Endometrium (tissue), 2 donors: ENCODE measurements around the gene GMDS.

Experiments used
- FAIRE-seq: peaks from 2 replicates; lab custom pipeline; 2012; peaks lifted over from hg19 to GRCh38; lab: Jason Lieb, UNC
- donor health status: control.
- donor health status: control.

Gene GMDS

GRCh38 chr6:2245103-2245876 lies at the start of gene GMDS:
TSS of gene GMDS (minus strand) at chr6:2245605.
- FAIRE-seq: no peak

DNA sequence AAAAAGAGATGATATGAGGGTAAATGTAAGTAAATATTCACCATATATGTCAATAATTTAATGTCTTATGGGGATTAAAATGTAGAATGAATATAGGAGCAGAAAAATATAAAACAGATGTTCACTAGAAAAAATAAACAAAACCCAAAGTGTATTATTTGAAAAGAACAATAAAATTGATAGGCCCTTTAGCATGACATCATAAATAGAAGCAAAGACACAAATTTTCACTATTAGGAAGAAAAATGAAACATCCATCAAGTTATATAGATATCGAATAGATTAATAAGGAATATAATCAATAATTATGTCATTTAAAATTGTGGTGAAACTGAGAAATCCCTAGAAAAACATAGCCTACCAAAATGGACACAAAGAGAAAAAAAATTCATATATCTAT lies 40.1 kb upstream of the GMDS start:
- FAIRE-seq: no peak

DNA sequence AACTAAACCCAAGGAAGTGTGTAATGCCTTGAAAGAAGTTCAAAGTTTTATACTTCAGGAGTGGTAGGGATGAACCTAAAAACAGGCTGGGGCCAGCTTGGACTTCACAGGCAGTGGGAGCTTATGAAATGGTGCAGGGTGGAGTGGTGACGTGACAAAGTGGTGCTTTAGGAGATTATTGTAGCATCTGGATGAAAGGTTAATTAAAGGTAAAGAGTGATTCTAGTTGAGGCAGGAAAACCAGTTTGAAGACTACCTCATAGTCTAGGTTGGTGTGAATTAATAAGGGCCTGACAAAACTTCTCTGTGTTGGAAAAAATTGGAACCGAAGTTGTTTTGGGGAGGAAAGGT lies 30.5 kb upstream of the GMDS start:
- FAIRE-seq: no peak

DNA sequence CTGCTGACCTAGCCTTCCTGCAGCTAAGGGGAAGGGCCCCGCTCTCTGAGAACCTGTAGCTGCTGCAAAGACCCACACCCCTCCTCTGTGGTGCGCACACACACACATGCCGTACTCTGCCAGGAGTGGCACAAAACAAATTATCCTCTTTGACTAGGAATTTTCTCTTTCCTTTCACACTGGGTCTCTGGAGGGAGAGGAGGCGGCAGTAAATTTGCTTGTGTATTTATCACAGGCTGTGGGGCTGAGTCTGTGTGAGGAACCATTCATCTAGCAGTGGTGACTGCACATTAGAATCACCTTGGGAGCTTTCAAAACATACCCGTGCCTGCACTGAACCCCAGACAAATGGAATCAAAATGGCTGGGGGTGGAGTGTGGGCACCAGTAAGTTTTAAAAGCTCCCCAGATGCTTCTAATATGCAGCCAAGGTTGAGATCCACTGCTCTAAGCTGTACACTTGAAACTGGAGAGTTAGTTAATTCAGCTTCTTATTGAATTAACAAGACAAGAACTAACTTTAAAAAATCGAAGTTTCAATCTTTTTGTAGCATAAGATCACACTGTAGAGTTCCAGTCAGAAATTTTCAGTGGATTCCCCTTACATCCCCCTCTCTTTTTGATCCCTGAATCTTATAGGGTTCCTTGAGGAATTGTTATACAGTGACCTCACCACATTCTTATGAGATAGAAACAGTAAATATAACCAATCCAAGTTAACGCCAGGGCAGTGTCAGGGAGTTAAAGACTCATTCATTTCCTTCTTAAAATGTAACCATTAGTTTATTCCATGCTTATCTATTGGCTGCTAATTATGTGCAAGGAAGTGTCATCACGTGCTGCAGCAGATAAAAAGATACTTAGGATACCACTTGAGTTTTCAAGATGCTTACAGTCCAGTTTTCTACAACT lies 29.8 kb upstream of the GMDS start:
- FAIRE-seq: no peak

DNA sequence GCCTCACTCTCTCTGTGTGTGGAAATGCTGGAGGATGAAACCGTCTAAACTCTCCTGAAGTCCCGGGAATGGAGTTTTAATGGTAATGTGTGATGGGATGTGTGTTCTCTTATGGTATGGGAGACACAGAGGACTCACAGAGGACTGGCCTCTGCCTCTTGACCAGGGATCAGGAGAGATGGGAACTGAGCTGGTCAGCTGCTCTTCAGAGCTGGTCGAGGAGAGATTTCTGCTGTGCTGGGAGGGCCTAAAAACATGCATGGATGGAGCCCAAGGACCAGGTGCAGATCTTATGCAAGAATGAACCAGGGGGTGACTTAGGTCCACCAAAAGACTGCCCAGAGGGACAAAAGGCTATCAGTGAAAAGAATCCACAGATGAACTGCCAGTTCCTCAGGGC lies 27.3 kb upstream of the GMDS start:
- FAIRE-seq: no peak

- FAIRE-seq: no peak
These were observed 24.6 kb upstream of the GMDS start for GRCh38 chr6:2270054-2270453.

DNA sequence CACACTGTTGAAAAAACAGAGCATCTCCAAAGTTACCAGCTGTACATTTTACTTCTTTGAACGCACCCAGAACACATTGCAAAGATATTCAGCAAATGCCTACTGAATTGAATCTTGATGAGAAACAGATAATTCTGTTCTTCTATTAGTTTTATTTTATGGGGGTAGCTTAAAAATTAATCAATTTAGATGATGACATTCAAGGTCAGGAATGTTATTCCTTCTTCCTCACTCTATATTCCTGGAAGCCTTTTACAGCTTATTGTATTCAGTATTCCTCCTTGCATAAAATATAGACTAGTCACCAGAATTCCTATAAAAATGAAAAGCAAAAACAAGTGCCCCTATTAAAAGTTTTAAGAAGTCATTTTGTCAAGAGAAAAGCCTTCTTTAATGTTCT lies 21.4 kb upstream of the GMDS start:
- FAIRE-seq: no peak

DNA sequence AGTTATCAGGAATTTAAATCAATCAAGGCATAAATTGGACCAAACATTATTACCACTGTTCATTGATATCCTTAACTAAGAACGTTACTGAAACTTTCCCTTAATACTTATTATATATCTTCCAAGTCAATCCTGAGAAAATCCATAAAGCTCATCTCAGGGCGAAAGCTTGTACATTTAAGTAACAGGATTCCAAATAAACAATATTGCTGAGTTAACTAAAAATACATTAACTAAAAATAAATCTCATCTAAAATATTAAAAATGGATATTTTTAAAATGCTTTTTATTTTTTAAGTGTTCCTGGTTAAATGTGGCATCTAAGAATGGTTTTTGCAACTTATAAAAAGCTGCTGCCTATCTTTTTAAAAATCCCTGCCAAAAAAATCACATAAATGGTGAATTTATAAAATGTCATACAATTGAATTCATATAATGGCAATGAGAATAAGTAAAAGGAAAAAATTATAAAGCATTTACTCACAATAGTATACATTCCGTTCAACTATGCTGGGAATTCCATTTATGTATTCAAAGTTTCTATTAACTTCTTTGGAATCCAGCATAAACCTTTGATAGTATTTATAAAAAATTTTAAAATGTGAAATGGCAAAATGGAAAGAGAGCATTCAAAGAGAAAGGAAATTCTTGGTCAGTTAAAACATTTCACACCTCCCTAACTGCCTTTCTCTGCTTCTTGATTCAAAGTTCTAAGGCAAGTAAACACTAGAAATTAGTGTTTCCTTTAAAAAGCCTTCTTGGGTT lies 20.8 kb upstream of the GMDS start:
- no peak for FAIRE-seq

DNA sequence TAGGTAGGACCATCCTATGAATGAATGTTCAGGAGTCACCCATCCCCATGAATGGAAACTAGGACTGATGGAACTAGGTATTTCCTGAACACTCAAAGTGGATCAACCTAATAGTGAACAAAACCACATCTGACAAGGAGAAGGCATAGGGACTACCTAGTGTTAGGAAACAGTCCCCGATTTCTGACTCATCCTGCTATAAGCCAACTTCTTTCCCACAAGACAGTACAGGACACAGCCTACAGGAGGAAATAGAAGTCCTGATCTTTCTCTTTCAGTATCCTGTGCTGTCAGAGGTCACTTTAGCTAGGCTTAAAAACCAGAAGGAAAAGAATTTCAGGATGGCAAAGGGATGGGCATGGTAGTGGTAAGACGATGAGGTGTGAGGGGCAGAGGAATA lies 19.5 kb upstream of the GMDS start:
- FAIRE-seq: no peak

DNA sequence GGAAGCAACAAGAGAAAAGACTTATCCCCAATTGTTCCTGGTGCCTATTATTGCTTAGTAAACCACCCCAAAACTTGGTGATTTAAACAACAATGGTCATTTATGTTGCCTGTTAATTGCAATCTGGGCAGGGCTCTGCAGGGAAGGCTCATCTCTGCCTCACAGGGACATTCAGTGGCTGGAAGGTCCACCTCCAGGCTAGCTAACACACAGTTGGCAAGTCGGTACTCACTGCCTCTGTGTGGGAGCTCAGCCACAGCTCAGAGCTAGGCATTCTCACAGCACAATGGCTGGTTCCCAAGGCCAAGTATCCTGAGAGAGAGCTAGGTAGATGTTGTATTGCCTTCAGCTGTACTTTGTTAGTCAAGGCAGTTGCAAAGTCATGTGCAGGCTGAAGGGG lies 18.5 kb upstream of the GMDS start:
- no peak for FAIRE-seq

DNA sequence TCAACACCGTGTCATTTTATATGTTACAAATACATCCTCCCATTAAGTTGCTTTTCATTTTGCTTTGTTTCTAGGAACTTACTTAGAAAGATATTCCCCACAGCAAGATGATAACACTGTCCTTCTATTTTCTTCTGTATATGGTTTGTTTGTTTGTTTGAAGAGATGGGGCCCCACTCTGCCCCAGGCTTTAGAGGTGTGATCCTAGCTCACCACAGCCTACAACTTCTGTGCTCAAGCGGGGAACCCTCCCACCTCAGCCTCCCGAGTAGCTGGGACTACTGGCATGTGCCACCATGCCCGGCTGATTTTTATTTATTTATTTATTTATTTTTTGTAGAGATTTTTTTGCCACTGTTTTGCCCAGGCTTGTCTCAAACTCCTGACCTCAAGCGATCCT lies 14.2 kb upstream of the GMDS start:
- FAIRE-seq: no peak

DNA sequence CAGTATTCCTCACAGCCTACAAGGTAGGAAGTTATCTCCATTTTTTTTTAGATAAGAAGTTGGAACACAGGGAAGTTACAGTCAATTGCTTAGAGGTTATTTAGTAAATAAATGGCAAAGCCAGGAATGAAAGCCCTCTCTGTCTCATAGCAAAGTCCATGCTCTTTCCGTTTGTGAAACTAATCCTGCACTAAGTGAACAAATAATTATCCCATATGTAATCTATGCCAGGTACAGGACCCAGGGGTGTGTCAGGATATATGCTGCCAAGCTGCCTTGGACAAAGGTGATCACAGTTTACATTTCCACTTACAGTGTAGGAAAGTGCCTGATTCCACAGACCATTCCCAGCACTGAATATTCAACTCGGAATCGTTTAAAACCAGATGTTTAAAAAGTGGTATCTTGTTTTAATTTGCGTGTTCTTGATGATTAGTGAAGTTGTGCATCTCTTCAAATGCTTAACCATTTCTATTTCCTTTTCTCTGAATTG lies 13.6 kb upstream of the GMDS start:
- FAIRE-seq: no peak

DNA sequence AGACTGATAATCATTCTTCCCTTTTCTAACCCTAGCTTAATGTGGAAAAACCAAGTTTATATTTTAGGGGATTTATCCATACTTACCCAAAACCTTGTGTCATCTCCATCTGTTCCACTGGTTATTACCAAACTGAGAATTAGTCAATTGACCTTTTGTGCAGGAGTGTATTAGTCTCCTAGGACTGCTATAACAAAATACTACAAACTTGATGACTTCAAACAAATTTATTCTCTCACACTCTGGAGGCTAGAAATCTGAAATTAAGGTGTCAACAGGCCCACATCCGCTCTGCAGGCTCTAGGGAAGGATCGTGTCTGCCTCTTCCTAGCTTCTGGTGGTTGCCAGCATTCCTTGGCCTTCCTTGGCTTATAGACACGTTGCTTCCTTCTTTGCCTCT lies 12.7 kb upstream of the GMDS start:
- FAIRE-seq: no peak

GRCh38 chr6:2257363-2257762 lies 12.0 kb upstream of the GMDS start:
- no peak for FAIRE-seq

DNA sequence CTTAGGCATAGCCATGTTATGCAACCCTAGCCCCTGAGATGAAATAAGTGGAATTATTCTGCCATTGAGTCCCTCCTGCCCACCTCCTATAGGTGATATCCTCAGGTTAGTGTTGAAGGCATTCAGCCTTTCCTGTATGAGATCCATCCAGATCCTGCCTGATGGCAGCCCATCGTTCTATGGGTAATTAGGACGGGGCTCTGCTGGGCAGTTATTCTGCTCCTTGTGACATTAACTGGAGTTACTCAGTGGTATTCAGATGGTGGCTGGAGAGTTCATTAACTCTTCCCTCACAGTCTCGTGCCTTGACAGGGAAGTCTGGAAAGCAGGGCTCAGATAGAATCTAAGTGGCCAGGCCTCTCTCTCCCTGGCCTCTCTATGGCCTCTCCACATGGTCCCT lies 9.3 kb upstream of the GMDS start:
- FAIRE-seq: no peak

- no peak for FAIRE-seq
These were observed 3.7 kb upstream of the GMDS start for GRCh38 chr6:2249126-2249525.

DNA sequence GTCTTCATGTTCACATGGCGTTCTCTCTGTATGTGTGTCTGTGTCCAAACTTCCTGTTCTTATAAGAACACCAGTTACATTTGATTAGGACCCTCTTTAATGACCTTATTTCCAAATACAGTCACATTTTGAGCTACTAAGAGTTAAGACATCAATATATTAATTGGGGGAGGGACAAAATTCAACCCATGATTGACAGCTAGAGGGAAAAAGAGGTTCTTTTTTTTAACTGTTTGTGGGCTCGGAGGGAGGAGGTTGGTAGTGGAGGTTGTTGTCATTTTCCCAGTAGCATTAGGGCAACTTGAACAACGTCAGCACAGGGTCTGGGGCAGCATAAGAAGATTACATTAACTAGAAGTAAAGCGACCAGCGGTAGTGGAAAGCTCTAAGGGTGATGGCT lies 2.3 kb upstream of the GMDS start:
- FAIRE-seq: no peak

- no peak for FAIRE-seq
These were observed 765 bp upstream of the GMDS start for GRCh38 chr6:2245877-2246863.

GRCh38 chr6:2244261-2245102 lies 923 bp downstream of the GMDS start:
- FAIRE-seq: no peak

DNA sequence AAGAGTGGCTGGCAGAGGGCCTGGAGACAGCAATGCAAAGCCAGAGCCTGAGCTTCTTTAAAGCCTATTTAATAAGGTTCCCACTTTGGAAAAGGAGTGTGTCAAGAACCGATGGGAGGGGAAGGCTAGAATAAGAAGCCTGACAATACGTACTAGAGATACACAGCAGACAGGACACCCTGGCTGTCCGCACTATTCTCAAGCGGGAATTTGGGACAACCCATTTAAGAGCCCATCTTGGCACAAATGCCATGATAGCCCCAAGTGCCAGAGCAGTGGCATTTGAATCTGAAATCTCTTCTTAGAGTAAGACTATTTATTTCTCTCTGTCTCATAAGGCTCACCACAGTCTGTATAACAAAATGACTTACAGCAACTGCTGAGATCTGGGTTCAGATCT lies 3.1 kb downstream of the GMDS start:
- no peak for FAIRE-seq

DNA sequence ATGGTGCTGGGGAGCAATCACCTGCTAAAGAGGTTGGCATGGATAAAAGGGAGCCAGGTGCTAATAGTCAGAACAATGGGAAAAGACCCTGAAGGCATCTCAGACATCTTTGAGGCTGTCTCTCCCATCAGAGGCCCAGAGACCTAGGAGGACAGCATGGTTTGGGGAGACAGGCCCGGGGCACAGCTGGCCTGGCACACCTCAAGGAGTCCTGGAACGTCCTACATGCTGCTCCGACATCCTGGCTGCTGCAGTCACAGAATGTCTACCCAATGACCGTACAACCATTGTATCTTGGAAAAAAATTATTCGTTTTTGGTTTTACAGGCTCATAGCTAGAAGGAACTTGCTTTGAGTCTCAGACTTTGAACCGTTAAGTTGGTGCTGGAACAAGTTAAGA lies 4.4 kb downstream of the GMDS start:
- no peak for FAIRE-seq
